ENCODE data around the gene TMEM178B.

DNA sequence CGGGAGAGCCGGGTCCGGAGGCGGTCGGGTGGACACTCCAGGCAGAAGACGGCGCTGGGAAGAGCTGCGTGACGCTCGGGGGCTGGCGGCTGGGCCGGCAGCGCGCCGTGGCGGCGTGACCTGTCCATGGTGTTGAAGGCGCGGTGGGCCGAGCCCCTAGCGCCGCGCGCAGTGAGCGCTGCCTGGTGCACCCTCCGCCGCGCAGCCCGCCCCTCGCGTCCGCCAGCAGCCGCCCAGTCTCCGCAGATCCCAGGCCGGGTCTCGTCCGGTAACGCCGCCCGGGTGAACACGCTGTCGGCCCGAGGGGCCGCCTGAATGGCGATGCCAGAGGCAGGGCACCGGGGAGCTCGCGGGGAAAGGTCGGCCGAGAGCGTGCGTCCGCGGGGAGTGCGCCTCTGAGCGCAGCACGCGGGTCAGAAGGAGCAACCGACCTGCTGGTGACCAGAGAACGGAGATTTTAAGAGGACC is 657 bp upstream of the TMEM178B start:
- TF ChIP-seq, protein P1, sequence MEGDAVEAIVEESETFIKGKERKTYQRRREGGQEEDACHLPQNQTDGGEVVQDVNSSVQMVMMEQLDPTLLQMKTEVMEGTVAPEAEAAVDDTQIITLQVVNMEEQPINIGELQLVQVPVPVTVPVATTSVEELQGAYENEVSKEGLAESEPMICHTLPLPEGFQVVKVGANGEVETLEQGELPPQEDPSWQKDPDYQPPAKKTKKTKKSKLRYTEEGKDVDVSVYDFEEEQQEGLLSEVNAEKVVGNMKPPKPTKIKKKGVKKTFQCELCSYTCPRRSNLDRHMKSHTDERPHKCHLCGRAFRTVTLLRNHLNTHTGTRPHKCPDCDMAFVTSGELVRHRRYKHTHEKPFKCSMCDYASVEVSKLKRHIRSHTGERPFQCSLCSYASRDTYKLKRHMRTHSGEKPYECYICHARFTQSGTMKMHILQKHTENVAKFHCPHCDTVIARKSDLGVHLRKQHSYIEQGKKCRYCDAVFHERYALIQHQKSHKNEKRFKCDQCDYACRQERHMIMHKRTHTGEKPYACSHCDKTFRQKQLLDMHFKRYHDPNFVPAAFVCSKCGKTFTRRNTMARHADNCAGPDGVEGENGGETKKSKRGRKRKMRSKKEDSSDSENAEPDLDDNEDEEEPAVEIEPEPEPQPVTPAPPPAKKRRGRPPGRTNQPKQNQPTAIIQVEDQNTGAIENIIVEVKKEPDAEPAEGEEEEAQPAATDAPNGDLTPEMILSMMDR (IDR thresholded peaks at IDR 0.05) = no peak
- TF ChIP-seq, protein P2, sequence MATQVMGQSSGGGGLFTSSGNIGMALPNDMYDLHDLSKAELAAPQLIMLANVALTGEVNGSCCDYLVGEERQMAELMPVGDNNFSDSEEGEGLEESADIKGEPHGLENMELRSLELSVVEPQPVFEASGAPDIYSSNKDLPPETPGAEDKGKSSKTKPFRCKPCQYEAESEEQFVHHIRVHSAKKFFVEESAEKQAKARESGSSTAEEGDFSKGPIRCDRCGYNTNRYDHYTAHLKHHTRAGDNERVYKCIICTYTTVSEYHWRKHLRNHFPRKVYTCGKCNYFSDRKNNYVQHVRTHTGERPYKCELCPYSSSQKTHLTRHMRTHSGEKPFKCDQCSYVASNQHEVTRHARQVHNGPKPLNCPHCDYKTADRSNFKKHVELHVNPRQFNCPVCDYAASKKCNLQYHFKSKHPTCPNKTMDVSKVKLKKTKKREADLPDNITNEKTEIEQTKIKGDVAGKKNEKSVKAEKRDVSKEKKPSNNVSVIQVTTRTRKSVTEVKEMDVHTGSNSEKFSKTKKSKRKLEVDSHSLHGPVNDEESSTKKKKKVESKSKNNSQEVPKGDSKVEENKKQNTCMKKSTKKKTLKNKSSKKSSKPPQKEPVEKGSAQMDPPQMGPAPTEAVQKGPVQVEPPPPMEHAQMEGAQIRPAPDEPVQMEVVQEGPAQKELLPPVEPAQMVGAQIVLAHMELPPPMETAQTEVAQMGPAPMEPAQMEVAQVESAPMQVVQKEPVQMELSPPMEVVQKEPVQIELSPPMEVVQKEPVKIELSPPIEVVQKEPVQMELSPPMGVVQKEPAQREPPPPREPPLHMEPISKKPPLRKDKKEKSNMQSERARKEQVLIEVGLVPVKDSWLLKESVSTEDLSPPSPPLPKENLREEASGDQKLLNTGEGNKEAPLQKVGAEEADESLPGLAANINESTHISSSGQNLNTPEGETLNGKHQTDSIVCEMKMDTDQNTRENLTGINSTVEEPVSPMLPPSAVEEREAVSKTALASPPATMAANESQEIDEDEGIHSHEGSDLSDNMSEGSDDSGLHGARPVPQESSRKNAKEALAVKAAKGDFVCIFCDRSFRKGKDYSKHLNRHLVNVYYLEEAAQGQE (IDR thresholded peaks at IDR 0.05; ENCODE audit: insufficient read depth in 1 of 2, low read depth in 2 of 2, low read length in 1 of 2) = peak; percentile 69 to 91; a peak in 3 of 4 replicates
- no peak for TF ChIP-seq SIN3A (IDR thresholded peaks at IDR 0.05; ENCODE audit: borderline replicate concordance, insufficient read depth, low read depth, low read length)

Data from Panc1 (cell line).